Measurements from ENCODE around the gene OCIAD1. TPM values are rescaled to one million over a fixed set of nuclear protein-coding genes. Genes with fewer than 3 reads are reported as not detected.
A peak's percentile ranks its signal among the peaks of the same experiment; 100 is the strongest.
"Not testable (repeated sequence)": the region's sequence is repeated elsewhere in the genome, so short reads cannot be mapped to it uniquely, and the experiment has no call there.

OCIAD1 gene
- total RNA-seq, 1 experiment from 2014 or later: 172 TPM

DNA sequence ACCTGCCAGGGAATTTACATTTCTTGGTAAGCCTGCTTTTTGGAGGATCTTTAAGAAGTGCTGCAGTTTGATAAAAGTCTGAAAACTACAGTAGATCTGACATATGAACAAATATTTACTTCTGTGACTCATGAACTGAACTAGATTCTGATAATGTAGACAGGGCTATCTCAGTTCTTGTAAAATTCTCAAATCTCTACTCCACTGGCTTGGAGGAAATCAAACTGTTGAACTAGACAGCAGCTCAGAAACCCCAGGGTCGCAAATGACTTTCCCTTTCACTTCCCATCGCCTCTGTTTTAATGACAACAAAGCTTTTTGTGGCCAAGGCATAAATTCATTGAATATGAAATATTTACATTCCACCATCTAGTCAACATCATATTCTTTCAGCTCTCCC, 15.4 kb upstream of the OCIAD1 start:
- in situ Hi-C loops (cut with HindIII; ENCODE audit: low sequenced_read_pairs): no loop called here
- no peak for DNase-seq (ENCODE audit: low spot score)

DNA sequence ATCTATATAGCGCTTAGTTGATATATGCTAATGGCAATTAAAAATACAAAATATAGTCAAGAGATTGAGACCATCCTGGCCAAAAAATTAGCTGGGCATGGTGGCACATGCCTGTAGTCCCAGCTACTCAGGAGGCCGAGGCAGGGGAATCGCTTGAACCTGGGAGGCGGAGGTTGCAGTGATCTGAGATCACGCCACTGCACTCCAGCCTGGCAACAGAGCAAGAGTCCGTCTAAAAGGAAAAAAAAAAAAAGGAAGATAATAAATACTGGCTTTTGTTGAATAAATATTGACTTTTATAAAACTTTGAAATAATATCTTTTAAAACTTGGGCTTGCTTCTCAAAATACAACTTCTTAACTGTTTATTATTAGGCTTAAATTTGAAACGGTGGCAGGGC, 14.6 kb upstream of the OCIAD1 start:
- in situ Hi-C loops (cut with HindIII; ENCODE audit: low sequenced_read_pairs); DNase-seq (ENCODE audit: low spot score): not testable (repeated sequence)

DNA sequence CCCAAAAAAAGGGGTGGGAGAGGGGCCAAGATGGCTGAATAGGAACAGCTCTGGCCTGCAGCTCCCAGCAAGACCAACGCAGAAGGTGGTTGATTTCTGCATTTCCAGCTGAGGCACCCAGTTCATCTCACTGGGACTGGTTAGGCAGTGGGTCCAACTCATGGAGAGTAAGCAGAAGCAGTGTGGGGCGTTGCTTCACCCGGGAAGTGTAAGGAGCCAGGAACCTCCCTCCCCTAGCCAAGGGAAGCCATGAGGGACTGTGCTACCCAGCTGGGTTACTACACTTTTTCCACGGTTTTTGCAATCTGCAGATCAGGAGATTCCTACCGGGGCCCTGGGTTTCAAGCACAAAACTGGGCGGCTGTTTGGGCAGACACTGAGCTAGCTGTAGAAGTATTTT, 13.9 kb upstream of the OCIAD1 start:
- no peak for DNase-seq (ENCODE audit: low spot score)
- in situ Hi-C loops (cut with HindIII; ENCODE audit: low sequenced_read_pairs): no loop called here

DNA sequence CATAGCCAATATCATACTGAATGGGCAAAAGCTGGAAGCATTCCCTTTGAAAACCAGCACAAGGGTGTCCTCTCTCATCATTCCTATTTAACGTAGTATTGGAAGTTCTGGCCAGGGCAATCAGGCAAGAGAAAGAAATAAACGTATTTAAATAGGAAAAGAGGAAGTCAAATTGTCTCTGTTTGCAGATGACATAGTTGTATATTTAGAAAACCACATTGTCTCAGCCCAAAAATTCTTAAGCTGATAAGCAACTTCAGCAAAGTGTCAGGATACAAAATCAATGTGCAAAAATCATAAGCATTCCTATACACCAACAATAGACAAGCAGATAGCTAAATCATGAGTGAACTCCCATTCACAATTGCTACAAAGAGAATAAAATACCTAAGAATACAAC, 9.5 kb upstream of the OCIAD1 start:
- DNase-seq (ENCODE audit: low spot score); in situ Hi-C loops (cut with HindIII; ENCODE audit: low sequenced_read_pairs): not testable (repeated sequence)

DNA sequence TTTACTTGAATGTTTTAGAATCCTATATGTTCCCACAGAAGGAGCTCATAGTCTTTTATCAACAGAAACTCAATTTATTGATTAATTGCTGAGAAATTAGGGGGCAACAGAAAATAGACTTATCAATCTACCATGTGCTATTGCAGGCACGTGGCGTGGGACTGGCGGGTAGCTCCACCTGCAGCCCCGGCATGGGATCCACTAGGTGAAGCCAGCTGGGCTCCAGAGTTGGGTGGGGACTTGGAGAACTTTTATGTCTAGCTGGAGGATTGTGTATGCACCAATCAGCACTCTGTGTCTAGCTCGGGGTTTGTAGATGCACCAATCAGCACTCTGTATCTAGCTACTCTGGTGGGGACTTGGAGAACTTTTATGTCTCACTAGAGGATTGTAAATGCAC, 3.3 kb upstream of the OCIAD1 start:
- DNase-seq (ENCODE audit: low spot score): no peak
- in situ Hi-C loops (cut with HindIII; ENCODE audit: low sequenced_read_pairs): no loop called here

DNA sequence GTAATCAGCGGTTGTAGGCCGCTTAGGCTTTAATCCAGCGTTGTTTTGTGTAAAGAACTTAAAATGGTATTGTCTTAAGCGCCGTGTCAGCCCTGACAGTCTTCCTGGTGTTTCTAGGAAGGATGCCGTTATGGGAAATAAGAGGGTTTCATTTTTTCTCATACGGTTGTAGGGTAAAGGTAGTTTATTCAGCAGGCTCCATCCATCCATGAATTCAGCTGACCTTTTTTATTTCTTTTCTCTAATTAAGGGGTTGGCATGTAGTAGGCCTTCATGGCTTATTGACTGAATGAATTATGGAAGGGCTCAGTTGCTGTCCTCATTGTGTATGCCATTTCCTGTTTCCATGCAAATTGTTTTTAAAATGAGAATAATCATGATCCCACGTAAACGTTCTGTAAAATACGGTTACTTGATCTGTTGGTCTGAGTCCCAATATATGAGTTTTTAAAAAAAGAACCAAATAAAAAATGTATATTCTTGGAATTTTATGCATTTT, 693 bp downstream of the OCIAD1 start:
- no peak for DNase-seq (ENCODE audit: low spot score)
- in situ Hi-C loops (cut with HindIII; ENCODE audit: low sequenced_read_pairs): no loop called here

DNA sequence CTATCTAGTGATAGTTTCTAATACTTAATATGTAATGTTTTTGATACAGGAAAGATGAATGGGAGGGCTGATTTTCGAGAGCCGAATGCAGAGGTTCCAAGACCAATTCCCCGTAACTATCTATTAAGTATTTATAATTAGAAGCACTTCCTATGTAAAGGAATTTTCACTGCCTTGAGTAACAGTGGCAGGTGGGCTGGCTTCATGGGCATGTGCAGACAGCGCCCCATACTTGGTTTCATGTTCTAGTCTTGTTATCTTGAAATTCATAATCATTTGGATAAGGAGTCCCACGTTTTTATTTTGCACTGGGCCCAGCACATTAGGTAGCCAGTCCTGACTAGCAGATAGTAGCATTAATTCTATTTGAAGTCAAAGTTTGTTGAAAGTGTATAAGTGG, 1.7 kb downstream of the OCIAD1 start:
- no peak for DNase-seq (ENCODE audit: low spot score)
- in situ Hi-C loops (cut with HindIII; ENCODE audit: low sequenced_read_pairs): no loop called here

DNA sequence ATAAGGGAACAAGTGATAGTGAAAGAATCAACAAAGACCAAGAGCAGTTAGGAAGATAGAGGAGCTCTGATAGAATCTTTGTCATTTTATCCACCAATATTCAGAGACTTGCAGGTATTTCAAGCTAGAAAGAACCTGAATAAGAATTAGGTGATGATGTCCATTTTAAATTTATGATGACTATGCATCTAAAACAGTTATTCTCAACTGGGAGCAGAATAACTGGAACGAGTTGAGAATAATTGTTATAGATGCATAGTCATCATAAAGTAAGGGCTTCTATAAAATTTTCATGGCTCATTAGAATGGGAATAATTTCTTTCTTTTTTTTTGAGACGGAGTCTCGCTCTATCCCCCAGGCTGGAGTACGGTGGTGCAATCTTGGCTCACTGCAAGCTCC, 5.8 kb downstream of the OCIAD1 start:
- in situ Hi-C loops (cut with HindIII; ENCODE audit: low sequenced_read_pairs): no loop called here

DNA sequence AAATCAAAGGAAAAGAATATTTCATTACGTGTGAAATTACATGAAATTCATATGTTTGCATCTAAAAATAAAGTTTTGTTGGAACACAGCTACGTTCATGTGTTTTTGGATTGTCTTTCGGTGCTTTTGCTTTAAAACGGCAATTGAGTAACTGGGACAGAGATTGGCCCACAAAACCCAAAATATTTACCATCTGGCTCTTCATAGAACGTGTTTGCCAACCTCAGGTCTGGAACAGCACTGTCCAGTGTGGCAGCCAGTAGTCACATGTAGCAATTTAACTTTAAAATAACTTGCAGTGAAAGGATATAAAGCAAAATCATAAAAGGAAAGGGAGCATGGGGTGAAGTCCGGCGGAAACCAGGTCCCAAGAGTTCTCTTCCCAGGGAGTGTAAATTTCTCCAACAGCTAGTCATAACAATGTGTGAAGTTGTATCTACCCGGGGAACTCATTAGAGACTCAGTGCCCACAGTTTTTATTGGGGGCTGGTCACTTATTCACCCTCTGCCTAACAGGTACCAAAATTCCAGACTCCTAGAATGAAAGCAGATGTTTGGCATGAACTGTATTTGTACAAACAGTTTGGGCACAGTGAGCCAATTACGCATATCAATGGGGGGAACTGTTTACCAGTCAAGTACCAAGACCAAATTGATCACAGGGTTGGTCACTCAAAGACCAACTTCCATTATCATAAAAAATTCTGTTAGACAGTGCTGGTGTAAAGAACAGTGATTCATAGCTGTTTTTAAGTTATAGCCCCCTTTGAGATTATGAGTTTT, 10.3 kb downstream of the OCIAD1 start:
- in situ Hi-C loops (cut with HindIII; ENCODE audit: low sequenced_read_pairs): no loop called here
- DNase-seq (ENCODE audit: low spot score): peak; percentile 24

More for the DNA sequence above, 5.8 kb downstream of the OCIAD1 start:
- DNase-seq (ENCODE audit: low spot score): no peak

DNA sequence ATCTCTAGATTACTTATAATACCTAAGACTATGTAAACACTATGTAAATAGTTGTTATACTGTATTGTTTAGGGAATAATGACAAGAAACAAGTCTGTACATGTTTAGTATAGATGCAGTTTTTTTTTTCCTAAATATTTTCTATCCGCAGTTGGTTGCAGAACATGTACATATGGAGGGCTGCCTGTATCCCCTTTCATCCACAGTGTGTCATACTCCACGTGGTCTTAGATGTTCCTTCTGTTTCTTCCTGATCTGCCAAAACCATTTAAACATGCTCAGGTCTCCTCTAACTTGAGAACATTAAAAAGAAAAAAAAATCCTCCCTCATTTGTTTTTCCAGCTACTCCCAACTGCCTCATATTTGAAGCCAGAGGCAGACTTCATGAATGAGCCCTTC, 14.0 kb downstream of the OCIAD1 start:
- in situ Hi-C loops (cut with HindIII; ENCODE audit: low sequenced_read_pairs): no loop called here
- no peak for DNase-seq (ENCODE audit: low spot score)

DNA sequence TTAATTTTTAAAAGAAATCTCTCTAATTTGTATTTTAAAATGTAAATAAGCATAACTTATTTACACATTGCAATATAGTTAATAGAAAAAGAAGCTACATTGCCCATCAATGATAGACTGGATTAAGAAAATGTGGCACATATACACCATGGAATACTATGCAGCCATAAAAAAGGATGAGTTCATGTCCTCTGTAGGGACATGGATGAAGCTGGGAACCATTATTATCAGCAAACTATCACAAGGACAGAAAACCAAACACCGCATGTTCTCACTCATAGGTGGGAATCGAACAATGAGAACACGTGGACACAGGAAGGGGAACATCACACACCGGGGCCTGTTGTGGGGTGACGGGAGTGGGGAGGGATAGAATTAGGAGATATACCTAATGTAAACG, 17.9 kb downstream of the OCIAD1 start:
- in situ Hi-C loops (cut with HindIII; ENCODE audit: low sequenced_read_pairs); DNase-seq (ENCODE audit: low spot score): not testable (repeated sequence)

DNA sequence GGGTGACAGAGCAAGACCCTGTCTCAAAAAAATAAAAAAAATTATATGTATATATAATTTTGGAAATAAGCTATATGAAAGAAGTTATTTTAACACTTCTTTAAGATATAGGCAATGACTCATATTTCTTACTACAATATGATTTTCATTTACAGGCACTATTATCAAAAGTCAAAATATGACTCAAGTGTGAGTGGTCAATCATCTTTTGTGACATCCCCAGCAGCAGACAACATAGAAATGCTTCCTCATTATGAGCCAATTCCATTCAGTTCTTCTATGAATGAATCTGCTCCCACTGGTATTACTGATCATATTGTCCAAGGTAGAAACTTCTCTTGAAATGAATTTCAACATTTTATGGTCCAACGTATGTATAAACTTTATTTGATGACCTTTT, 20.8 kb downstream of the OCIAD1 start:
- in situ Hi-C loops (cut with HindIII; ENCODE audit: low sequenced_read_pairs): no loop called here
- no peak for DNase-seq (ENCODE audit: low spot score)

DNA sequence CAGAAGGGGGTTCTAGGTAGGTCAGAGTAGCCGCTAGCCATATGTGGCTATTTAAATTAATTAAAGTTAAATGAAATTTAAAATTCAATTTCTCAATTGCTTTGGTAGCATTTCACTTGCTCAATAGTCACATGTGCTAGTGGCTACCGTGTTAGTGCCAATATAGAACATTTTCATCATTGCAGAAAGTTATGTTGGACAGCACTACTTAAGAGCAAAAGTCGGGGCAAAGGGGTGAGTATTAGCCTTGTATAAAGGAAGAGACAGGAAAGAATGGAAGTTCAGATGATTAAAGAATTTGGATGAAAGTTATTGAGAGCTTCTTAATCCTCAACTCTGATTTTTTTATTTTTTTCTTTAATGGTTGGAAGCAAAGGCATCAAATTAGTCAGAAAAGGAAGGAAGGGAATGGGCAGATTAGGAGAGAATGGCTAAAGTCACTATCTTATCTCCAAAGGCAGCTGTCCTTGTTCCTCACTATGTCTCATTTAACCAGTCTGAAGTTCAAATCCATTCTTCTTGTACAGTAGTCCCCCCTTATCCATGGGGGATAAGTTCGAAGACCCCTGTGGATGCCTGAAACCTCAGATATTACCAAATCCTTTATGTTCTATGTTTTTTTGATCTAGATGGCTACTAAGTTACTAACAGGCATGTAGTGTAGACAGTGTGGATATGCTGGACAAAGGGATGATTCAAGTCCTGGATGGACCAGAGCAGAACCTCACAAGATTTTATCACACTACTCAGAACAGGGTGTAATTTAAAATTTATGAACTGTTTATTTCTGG, 22.9 kb downstream of the OCIAD1 start:
- no peak for DNase-seq (ENCODE audit: low spot score)
- in situ Hi-C loops (cut with HindIII; ENCODE audit: low sequenced_read_pairs): no loop called here

DNA sequence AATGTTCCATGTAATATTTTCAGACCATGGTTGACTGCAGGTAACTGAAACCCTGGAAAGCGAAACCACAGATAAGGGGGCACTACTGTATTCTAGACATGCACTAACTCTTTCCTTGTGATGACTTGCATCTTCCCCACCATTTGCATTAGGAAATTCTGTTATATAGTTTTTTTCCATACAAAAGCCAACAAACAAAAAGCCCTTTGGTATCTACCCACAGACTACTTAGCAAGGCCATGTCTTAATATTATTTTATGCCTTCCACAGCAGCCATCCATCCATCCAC, 23.5 kb downstream of the OCIAD1 start:
- in situ Hi-C loops (cut with HindIII; ENCODE audit: low sequenced_read_pairs): no loop called here
- no peak for DNase-seq (ENCODE audit: low spot score)

DNA sequence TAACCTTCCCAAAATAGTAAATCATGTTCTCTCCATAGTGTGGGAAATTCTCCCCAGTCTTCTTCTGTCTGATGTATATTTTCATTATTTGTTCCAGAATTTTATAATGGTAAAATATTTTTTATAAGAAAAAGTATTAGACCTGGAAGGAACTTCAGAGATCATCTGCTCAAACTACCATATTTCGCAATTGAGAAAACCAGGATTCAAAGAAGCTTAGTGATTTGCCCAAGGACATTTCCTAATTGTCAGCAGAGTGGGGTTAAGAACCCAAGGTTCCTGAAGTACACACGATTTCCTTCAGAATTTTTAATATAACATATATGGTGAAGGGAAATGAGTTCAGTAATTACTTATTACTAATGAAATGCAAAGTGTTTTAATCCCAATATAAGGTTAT, 24.1 kb downstream of the OCIAD1 start:
- DNase-seq (ENCODE audit: low spot score): no peak
- in situ Hi-C loops (cut with HindIII; ENCODE audit: low sequenced_read_pairs): no loop called here

DNA sequence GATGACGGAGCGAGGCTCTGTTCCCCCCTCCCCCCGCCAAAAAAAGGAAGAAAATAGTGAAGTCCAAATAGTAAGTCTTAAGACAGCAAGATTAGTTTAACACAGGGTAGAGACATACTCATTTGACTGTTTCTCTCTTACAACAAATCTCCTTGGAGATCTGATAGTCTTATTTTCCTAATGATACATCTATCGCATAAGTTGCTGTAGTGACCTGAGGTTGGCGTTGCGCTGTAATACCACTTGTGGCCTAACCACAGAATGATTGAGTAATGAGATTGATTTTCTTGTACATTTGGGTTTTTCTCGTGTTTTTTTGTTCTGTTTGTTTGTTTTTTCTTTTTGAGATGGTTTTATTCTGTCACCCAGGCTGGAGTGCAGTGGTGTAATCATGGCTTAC, 27.2 kb downstream of the OCIAD1 start:
- DNase-seq (ENCODE audit: low spot score): no peak
- in situ Hi-C loops (cut with HindIII; ENCODE audit: low sequenced_read_pairs): no loop called here

DNA sequence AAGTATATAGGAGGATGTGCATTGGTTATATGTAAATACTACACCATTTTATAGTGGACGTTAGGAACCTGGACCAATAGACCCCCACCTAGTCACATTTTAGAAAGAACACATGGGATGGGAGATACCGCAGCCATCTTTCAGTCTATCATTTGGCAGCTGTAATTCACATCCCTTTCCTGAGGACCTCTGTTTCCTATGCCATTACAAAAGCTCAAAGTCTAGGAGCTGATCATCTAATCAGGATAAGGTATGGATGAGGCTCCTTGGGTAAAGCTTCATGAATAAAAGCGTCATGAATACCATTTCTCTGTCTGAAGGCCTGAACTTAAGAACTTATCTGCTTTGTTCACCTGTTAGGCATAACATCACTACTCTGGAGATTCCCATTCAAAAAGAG, 31.1 kb downstream of the OCIAD1 start:
- DNase-seq (ENCODE audit: low spot score): no peak
- in situ Hi-C loops (cut with HindIII; ENCODE audit: low sequenced_read_pairs): no loop called here

DNA sequence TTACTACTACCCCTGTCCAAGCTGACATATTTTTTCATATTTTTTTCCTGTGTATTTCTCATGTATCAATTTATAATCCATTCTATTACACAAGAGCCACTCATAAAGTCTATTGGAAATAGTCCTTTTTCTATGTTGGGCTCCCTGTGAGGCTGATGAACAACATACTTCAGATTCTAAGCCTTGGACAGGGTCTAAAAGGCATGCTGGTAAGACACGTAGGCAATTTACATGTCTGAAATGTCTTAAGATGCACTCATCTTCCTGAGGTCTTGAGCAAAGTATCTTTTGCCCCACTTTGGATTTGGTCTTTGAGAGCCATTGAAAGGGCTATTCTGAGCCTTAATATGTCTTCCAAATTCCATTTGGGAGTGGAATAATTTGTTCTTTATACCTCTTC, 31.8 kb downstream of the OCIAD1 start:
- DNase-seq (ENCODE audit: low spot score): no peak
- in situ Hi-C loops (cut with HindIII; ENCODE audit: low sequenced_read_pairs): no loop called here

DNA sequence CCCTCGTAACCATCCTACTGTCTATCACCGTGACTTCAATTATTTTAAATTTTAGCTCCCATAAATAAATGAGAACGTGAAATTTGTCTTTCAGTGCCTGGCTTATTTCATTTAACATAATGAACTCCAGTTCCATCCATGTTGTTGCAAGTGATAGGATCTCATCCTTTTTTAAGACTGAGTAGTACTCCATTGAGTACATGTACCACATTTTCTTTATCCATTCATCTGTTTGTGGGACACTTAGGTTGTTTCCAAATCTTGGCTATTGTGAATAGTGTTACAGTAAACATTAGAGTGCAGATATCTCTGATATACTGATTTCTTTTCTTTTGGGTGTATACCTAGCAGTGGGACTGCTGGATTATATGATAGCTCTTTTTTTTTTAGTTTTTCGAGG, 32.8 kb downstream of the OCIAD1 start:
- in situ Hi-C loops (cut with HindIII; ENCODE audit: low sequenced_read_pairs): no loop called here

DNA sequence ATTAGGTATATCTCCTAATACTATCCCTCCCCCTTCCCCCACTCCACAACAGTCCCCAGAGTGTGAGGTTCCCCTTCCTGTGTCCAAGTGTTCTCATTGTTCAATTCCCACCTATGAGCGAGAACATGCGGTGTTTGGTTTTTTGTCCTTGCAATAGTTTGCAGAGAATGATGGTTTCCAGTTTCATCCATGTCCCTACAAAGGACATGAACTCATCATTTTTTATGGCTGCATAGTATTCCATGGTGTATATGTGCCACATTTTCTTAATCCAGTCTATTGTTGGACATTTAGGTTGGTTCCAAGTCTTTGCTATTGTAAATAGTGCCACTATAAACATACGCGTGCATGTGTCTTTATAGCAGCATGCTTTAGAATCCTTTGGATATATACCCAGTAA, 33.8 kb downstream of the OCIAD1 start:
- in situ Hi-C loops (cut with HindIII; ENCODE audit: low sequenced_read_pairs); DNase-seq (ENCODE audit: low spot score): not testable (repeated sequence)

More for the DNA sequence above, 32.8 kb downstream of the OCIAD1 start:
- DNase-seq (ENCODE audit: low spot score): no peak
